Fibroblast of lung (primary cell): ENCODE measurements around the gene ARHGEF10L. TPM values are rescaled to one million over a fixed set of nuclear protein-coding genes. Genes with fewer than 3 reads are reported as not detected.

Experiments used
- DNase-seq, 2 donors: peaks; one replicate each; pipeline versions ENCODE4 v3.0.0 to v3.0.0-alpha.2; 2010; ENCODE audit warnings: low read depth in 2 of 2
- H2AFZ ChIP-seq: 2 replicates; pipeline ENCODE4 v1.5.1; 2012; ENCODE audit warnings: low read length, control low read depth, inconsistent platforms
- H3K27ac ChIP-seq: 2 replicates; pipeline ENCODE4 v1.5.1; 2011; ENCODE audit warnings: low read length, control low read depth; ENCODE audit not compliant: insufficient read depth
- H3K27me3 ChIP-seq: 2 replicates; pipeline ENCODE4 v1.5.1; 2011; ENCODE audit warnings: mild to moderate bottlenecking, low read length; ENCODE audit not compliant: control insufficient read depth, insufficient read depth
- H3K36me3 ChIP-seq: 2 replicates; pipeline ENCODE4 v1.5.1; 2011; ENCODE audit warnings: low read length; ENCODE audit not compliant: control insufficient read depth, insufficient read depth
- H3K4me1 ChIP-seq: 2 replicates; pipeline ENCODE4 v1.5.1; 2011; ENCODE audit warnings: low read length; ENCODE audit not compliant: control insufficient read depth, insufficient read depth; ENCODE audit errors: extremely low read depth
- H3K4me2 ChIP-seq: 2 replicates; pipeline ENCODE4 v1.5.1; 2011; ENCODE audit warnings: low read length, control low read depth; ENCODE audit not compliant: insufficient read depth; ENCODE audit errors: extremely low read depth
- H3K4me3 ChIP-seq, 4 experiments: fragments of 200-600 bp in 1 of 4; sonication (generic) in 1 of 4; replicated peaks in 1 of 4; 2 replicates each; pipeline ENCODE4 v1.5.1; 2011 to 2016; ENCODE audit warnings: low read length in 4 of 4, low read depth in 3 of 4, mild to moderate bottlenecking in 3 of 4, control low read depth in 2 of 4, inconsistent platforms in 1 of 4, mixed read lengths in 1 of 4; ENCODE audit not compliant: insufficient read depth in 1 of 4; ENCODE audit errors: control extremely low read depth in 1 of 4
- H3K79me2 ChIP-seq: 2 replicates; pipeline ENCODE4 v1.5.1; 2012; ENCODE audit warnings: mild to moderate bottlenecking, low read length, inconsistent platforms; ENCODE audit not compliant: control insufficient read depth, insufficient read depth
- H3K9ac ChIP-seq: 2 replicates; pipeline ENCODE4 v1.5.1; 2011; ENCODE audit warnings: mild to moderate bottlenecking, low read length, control low read depth; ENCODE audit not compliant: insufficient read depth
- H3K9me3 ChIP-seq: 2 replicates; pipeline ENCODE4 v1.5.1; 2012; ENCODE audit warnings: low read depth, low read length; ENCODE audit not compliant: control insufficient read depth, insufficient read depth
- H4K20me1 ChIP-seq: 2 replicates; pipeline ENCODE4 v1.5.1; 2011; ENCODE audit warnings: low read length; ENCODE audit not compliant: control insufficient read depth, insufficient read depth; ENCODE audit errors: extremely low read depth
- EZH2 ChIP-seq: IDR thresholded peaks from 2 replicates; pipeline ENCODE4 v1.5.1; 2012; ENCODE audit warnings: low read length, control low read depth, mild to moderate bottlenecking; ENCODE audit errors: missing control alignments
- polyA plus RNA-seq, 2 donors: library from polyadenylated mRNA; depleted of rRNA in 1 of 2; stranded (reverse) in 1 of 2; unstranded in 1 of 2; fragments of >200 nt; gene quantifications; 2 replicates each; pipeline ENCODE4 v1.2.1, GENCODE V29; 2011 to 2012; ENCODE audit warnings: missing spikeins in 1 of 2
- total RNA-seq: library from RNA; depleted of rRNA; stranded (reverse); fragments of >200 nt; gene quantifications from 2 replicates; pipeline ENCODE4 v1.2.1, GENCODE V29; 2014
- TF ChIP-seq, protein P1 (sequence below), 2 donors: IDR thresholded peaks in 1 of 2; conservative IDR thresholded peaks in 1 of 2; 1 replicate in 1 of 2; 2 replicates in 1 of 2; pipeline ENCODE4 v1.5.1; 2011 to 2012; ENCODE audit warnings: low read length in 2 of 2, control low read depth in 1 of 2, inconsistent platforms in 1 of 2, low read depth in 1 of 2, mild to moderate bottlenecking in 1 of 2

The ARHGEF10L gene
- total and polyA plus RNA-seq, 2 donors (not counting 1 experiment from before 2014, with no cell fraction given) = 11.2 to 24.3 TPM

DNA sequence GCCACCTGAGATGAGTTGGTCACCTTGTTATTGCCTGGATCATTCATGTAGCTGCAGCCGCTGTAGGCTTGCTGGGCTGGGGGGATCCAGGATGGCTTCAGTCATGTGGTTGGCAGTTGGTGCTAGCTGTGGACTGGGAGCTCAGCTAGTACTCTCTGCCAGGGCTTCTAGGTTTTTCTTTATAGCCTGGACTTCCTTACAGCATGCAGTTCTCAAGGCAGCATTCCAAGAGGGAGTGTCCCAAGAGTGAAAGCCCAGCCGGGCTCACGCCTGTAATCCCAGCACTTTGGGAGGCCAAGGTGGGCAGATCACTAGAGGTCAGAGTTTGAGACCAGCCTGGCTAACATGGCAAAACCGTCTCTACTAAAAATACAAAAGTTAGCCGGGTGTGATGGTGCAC, 192.0 kb downstream of the ARHGEF10L start:
- no peaks in the 10 kb centered on the region for H3K27me3 ChIP-seq
- no peaks in the 10 kb centered on the region for H3K9me3 ChIP-seq
- H3K4me2 ChIP-seq = no peak overlapping the region

DNA sequence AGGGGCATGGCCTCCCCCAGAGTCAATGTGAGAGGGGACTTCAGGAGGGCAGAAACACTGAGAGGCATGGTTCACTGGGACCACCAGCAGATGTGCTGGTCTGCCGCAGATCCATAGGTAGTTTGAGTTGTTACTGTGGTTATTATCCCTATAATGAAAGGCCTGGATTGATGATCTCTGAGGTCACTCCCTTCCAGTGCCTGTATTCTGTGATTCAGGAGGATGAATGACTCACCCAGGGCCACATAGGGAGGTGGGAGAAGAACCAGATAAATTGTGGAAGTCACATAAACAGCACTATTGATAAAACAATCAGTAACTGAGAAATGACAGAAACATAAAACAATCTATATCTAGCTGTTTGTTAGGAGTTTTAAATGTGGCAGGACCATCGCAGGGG, 193.0 kb downstream of the ARHGEF10L start:
- no peak overlapping the region for H3K27ac ChIP-seq
- H3K79me2 ChIP-seq = no peaks in the 10 kb centered on the region
- no peaks in the 10 kb centered on the region for H3K36me3 ChIP-seq
- no peak overlapping the region for H3K4me3 ChIP-seq
- TF ChIP-seq, protein P1, sequence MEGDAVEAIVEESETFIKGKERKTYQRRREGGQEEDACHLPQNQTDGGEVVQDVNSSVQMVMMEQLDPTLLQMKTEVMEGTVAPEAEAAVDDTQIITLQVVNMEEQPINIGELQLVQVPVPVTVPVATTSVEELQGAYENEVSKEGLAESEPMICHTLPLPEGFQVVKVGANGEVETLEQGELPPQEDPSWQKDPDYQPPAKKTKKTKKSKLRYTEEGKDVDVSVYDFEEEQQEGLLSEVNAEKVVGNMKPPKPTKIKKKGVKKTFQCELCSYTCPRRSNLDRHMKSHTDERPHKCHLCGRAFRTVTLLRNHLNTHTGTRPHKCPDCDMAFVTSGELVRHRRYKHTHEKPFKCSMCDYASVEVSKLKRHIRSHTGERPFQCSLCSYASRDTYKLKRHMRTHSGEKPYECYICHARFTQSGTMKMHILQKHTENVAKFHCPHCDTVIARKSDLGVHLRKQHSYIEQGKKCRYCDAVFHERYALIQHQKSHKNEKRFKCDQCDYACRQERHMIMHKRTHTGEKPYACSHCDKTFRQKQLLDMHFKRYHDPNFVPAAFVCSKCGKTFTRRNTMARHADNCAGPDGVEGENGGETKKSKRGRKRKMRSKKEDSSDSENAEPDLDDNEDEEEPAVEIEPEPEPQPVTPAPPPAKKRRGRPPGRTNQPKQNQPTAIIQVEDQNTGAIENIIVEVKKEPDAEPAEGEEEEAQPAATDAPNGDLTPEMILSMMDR (conservative IDR thresholded peaks at IDR 0.05 in 1 of 2, IDR thresholded peaks at IDR 0.05 in 1 of 2; ENCODE audit: low read depth in 1 of 2, low read length in 2 of 2) = no peak
- TF ChIP-seq EZH2 = no peak
- no peaks in the 10 kb centered on the region for H4K20me1 ChIP-seq
- peak; percentile 24 to 78 for DNase-seq
- H3K4me2 ChIP-seq = no peak overlapping the region
- H3K27me3 ChIP-seq = no peaks in the 10 kb centered on the region
- no peaks in the 10 kb centered on the region for H3K9me3 ChIP-seq
- H3K9ac ChIP-seq = no peak overlapping the region
- H3K4me1 ChIP-seq = no peaks in the 10 kb centered on the region
- no peak overlapping the region for H2AFZ ChIP-seq

More for the DNA sequence above, 192.0 kb downstream of the ARHGEF10L start:
- no peaks in the 10 kb centered on the region for H3K4me1 ChIP-seq
- H3K9ac ChIP-seq = no peak overlapping the region
- H3K79me2 ChIP-seq = no peaks in the 10 kb centered on the region
- DNase-seq = peak in 1 of 2 donors; percentile 3
- H2AFZ ChIP-seq = no peak overlapping the region
- no peak overlapping the region for H3K27ac ChIP-seq
- no peak for TF ChIP-seq EZH2
- TF ChIP-seq, protein P1 (conservative IDR thresholded peaks at IDR 0.05 in 1 of 2, IDR thresholded peaks at IDR 0.05 in 1 of 2; ENCODE audit: low read depth in 1 of 2, low read length in 2 of 2) = no peak
- H4K20me1 ChIP-seq = no peaks in the 10 kb centered on the region
- H3K36me3 ChIP-seq = no peaks in the 10 kb centered on the region
- no peak overlapping the region for H3K4me3 ChIP-seq

DNA sequence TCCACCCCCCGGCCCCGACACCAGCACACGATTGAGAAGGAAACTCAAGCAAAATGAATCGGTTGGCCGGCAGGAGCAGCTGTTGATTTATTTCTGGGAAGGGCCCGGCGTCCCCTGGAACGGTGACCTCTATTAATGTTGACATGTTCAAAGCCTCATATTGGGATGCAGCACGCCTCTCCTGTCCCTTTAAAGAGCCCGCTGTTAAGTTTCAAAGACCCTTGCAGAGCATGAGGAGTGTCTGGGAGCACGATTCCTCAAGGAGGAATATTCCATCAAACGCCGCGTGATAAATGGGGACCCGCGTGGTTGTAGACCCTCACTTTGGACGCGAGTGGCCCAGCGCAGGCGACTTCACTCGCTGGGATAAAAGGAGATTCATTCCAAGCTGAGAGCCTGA, 194.2 kb downstream of the ARHGEF10L start:
- H3K9ac ChIP-seq = no peak overlapping the region
- no peaks in the 10 kb centered on the region for H3K4me1 ChIP-seq
- no peak overlapping the region for H3K4me2 ChIP-seq
- no peak for DNase-seq
- no peaks in the 10 kb centered on the region for H3K36me3 ChIP-seq
- no peak overlapping the region for H3K4me3 ChIP-seq
- no peak for TF ChIP-seq EZH2
- TF ChIP-seq, protein P1 (conservative IDR thresholded peaks at IDR 0.05 in 1 of 2, IDR thresholded peaks at IDR 0.05 in 1 of 2; ENCODE audit: low read depth in 1 of 2, low read length in 2 of 2) = no peak
- no peaks in the 10 kb centered on the region for H3K27me3 ChIP-seq
- H2AFZ ChIP-seq = no peak overlapping the region
- H3K27ac ChIP-seq = no peak overlapping the region
- no peaks in the 10 kb centered on the region for H4K20me1 ChIP-seq
- H3K9me3 ChIP-seq = no peaks in the 10 kb centered on the region
- no peaks in the 10 kb centered on the region for H3K79me2 ChIP-seq
